ENCODE results near the gene PSMD14. TPM values are rescaled to one million over a fixed set of nuclear protein-coding genes. Genes with fewer than 3 reads are reported as not detected.

Gene PSMD14
- total RNA-seq, 1 experiment from 2014 or later: 93.7 TPM

DNA sequence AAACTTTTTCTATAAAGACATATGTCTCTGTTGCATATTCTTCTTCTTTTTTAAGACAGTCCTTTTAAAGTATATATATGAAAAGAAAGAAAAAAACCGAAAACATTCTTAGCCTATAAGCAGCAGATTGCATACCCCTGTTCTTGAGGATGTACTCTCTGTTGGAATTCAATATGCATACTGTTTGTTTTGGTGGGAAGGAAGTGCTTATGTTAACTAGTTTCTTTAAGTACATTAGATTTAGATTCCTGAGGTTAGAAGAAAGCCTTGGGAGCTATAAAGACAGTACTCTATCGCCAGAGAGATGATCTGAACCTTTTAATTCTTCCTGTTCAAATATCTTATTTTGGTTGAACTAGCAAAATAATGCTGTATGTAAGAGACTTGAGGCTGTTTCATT is 61.1 kb downstream of the PSMD14 start:
- no peak for ATAC-seq
- Histone ChIP-seq H3K27ac (ENCODE audit: low read length) (no peak overlapping the region), H3K4me3 (ENCODE audit: low read depth in 2 of 2, low read length in 2 of 2) (no peak overlapping the region), H3K36me3 (ENCODE audit: control insufficient read depth, insufficient read depth, low read length) (peaks cover 16% of the 10 kb centered on the region), H3K27me3 (ENCODE audit: control insufficient read depth, insufficient read depth, low read length) (no peaks in the 10 kb centered on the region), H3K9me3 (ENCODE audit: control insufficient read depth, insufficient read depth, low read depth, low read length) (no peaks in the 10 kb centered on the region), H3K4me1 (ENCODE audit: control insufficient read depth, insufficient read depth, low read length) (peaks cover 3% of the 10 kb centered on the region; the same call in 1 of the 2 replicates)
- no peak for DNase-seq (ENCODE audit: low read depth, low spot score)
- in situ Hi-C loops (cut with HindIII; ENCODE audit: low pct_unique_long_range_greater_than_20kb, low sequenced_read_pairs): no loop called here
- CTCF ChIA-PET: no interaction called here
- intact Hi-C loops (cut with micrococcal nuclease; ENCODE audit: unreplicated experiment): no loop called here
- TF ChIP-seq TCF7L2 (IDR thresholded peaks at IDR 0.05; ENCODE audit: low read depth, low read length) (no peak), CTCF (IDR thresholded peaks at IDR 0.05) (no peak), SIN3A (IDR thresholded peaks at IDR 0.05; ENCODE audit: borderline replicate concordance, insufficient read depth, low read depth, low read length) (no peak), POLR2AphosphoS5 (IDR thresholded peaks at IDR 0.05; ENCODE audit: low read depth, low read length) (no peak)
- TF ChIP-seq, protein P1, sequence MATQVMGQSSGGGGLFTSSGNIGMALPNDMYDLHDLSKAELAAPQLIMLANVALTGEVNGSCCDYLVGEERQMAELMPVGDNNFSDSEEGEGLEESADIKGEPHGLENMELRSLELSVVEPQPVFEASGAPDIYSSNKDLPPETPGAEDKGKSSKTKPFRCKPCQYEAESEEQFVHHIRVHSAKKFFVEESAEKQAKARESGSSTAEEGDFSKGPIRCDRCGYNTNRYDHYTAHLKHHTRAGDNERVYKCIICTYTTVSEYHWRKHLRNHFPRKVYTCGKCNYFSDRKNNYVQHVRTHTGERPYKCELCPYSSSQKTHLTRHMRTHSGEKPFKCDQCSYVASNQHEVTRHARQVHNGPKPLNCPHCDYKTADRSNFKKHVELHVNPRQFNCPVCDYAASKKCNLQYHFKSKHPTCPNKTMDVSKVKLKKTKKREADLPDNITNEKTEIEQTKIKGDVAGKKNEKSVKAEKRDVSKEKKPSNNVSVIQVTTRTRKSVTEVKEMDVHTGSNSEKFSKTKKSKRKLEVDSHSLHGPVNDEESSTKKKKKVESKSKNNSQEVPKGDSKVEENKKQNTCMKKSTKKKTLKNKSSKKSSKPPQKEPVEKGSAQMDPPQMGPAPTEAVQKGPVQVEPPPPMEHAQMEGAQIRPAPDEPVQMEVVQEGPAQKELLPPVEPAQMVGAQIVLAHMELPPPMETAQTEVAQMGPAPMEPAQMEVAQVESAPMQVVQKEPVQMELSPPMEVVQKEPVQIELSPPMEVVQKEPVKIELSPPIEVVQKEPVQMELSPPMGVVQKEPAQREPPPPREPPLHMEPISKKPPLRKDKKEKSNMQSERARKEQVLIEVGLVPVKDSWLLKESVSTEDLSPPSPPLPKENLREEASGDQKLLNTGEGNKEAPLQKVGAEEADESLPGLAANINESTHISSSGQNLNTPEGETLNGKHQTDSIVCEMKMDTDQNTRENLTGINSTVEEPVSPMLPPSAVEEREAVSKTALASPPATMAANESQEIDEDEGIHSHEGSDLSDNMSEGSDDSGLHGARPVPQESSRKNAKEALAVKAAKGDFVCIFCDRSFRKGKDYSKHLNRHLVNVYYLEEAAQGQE (IDR thresholded peaks at IDR 0.05; ENCODE audit: insufficient read depth in 1 of 2, low read depth in 2 of 2, low read length in 1 of 2): no peak
- BruUV-seq (replicated peaks): no TSS peak
- POLR2A ChIA-PET: interaction anchor here (0.6 kb wide), 1 partner anchor 10 kb away, joined by 3 read pairs; no protein-coding TSS in a partner anchor

DNA sequence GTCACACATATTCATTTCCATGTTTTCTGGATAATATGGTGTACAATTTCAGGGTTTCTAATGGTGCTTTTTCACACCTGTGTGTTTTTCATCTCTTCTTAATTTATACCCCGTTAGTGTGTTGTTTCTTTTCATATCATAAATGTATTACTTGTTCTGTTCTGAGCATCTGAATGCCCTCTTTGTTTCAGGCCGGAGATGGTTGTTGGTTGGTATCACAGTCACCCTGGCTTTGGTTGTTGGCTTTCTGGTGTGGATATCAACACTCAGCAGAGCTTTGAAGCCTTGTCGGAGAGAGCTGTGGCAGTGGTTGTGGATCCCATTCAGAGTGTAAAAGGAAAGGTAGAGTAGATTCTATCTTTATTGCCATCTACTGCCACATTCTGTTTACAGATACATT is 62.8 kb downstream of the PSMD14 start:
- in situ Hi-C loops (cut with HindIII; ENCODE audit: low pct_unique_long_range_greater_than_20kb, low sequenced_read_pairs) (no loop called here), intact Hi-C loops (cut with micrococcal nuclease; ENCODE audit: unreplicated experiment) (no loop called here)
- Histone ChIP-seq H3K9me3 (ENCODE audit: control insufficient read depth, insufficient read depth, low read depth, low read length) (no peaks in the 10 kb centered on the region), H3K27ac (ENCODE audit: low read length) (no peak overlapping the region), H3K27me3 (ENCODE audit: control insufficient read depth, insufficient read depth, low read length) (no peaks in the 10 kb centered on the region), H3K4me3 (ENCODE audit: low read depth in 2 of 2, low read length in 2 of 2) (no peak overlapping the region), H3K4me1 (ENCODE audit: control insufficient read depth, insufficient read depth, low read length) (peaks cover 3% of the 10 kb centered on the region; the same call in 1 of the 2 replicates), H3K36me3 (ENCODE audit: control insufficient read depth, insufficient read depth, low read length) (peaks cover 16% of the 10 kb centered on the region)
- TF ChIP-seq, protein P1 (IDR thresholded peaks at IDR 0.05; ENCODE audit: insufficient read depth in 1 of 2, low read depth in 2 of 2, low read length in 1 of 2): no peak
- TF ChIP-seq CTCF (IDR thresholded peaks at IDR 0.05): no peak
- TF ChIP-seq TCF7L2 (IDR thresholded peaks at IDR 0.05; ENCODE audit: low read depth, low read length): no peak
- TF ChIP-seq SIN3A (IDR thresholded peaks at IDR 0.05; ENCODE audit: borderline replicate concordance, insufficient read depth, low read depth, low read length): no peak
- no peak for TF ChIP-seq POLR2AphosphoS5 (IDR thresholded peaks at IDR 0.05; ENCODE audit: low read depth, low read length)
- BruUV-seq (replicated peaks): no TSS peak
- DNase-seq (ENCODE audit: low read depth, low spot score): no peak
- CTCF ChIA-PET: no interaction called here
- POLR2A ChIA-PET: no interaction called here
- ATAC-seq: no peak

Measured in Panc1 (cell line).